Astrocyte (in vitro differentiated cells and primary cell): Measurements from ENCODE around the gene PRPS1.

ENCODE experiments used
- EZH2 ChIP-seq: IDR thresholded peaks from 2 replicates; pipeline ENCODE4 v1.6.1; 2012; ENCODE audit warnings: mild to moderate bottlenecking, low read length, inconsistent platforms; ENCODE audit not compliant: insufficient read depth
- TF ChIP-seq, protein P1 (sequence below): IDR thresholded peaks from 2 replicates; pipeline ENCODE4 v1.5.1; 2011; ENCODE audit warnings: low read depth, mild to moderate bottlenecking, inconsistent platforms, low read length, moderate library complexity; ENCODE audit not compliant: insufficient read depth

DNA sequence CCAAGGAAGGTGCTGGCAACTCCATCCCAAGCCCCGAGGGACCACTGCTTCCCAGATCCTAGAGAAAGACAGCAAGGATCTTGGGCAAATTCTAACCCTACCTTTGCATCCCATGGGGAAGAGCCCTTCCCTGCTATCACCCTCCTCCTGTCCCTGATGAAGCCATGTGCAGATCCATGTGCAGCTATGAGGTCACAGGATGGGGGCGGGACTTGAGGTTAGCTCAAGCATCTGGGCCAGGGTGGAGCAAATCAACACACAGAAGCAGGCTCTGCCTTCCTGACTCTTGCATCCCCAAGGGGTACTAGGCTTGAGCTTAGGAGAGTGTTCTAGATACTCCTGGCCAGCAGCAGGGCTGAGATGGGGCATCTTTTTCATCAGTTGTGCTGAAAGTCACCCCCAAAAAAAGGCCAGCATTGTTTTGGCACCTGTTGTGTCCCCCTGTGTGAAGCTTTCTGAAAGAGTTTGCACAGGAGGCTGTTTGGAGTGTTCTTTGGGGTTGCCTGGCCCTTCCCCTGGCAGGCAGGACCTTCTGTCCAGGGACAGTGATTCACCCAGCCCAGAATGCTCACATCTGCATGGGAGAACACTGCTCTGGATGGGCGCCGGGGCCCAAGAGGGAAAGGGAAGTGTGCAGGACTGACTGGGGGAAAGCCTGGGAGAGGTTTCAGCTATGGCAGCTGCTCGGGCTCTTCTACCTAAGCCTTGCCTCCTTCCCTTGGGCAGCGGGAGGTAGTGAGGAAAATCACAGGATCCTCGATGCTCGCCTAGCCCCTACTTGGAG, 50.8 kb downstream of the PRPS1 start:
- TF ChIP-seq, protein P1, sequence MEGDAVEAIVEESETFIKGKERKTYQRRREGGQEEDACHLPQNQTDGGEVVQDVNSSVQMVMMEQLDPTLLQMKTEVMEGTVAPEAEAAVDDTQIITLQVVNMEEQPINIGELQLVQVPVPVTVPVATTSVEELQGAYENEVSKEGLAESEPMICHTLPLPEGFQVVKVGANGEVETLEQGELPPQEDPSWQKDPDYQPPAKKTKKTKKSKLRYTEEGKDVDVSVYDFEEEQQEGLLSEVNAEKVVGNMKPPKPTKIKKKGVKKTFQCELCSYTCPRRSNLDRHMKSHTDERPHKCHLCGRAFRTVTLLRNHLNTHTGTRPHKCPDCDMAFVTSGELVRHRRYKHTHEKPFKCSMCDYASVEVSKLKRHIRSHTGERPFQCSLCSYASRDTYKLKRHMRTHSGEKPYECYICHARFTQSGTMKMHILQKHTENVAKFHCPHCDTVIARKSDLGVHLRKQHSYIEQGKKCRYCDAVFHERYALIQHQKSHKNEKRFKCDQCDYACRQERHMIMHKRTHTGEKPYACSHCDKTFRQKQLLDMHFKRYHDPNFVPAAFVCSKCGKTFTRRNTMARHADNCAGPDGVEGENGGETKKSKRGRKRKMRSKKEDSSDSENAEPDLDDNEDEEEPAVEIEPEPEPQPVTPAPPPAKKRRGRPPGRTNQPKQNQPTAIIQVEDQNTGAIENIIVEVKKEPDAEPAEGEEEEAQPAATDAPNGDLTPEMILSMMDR, result no peak
- TF ChIP-seq EZH2, result no peak
